Measurements from ENCODE around the gene FAM53B.

The FAM53B gene

DNA sequence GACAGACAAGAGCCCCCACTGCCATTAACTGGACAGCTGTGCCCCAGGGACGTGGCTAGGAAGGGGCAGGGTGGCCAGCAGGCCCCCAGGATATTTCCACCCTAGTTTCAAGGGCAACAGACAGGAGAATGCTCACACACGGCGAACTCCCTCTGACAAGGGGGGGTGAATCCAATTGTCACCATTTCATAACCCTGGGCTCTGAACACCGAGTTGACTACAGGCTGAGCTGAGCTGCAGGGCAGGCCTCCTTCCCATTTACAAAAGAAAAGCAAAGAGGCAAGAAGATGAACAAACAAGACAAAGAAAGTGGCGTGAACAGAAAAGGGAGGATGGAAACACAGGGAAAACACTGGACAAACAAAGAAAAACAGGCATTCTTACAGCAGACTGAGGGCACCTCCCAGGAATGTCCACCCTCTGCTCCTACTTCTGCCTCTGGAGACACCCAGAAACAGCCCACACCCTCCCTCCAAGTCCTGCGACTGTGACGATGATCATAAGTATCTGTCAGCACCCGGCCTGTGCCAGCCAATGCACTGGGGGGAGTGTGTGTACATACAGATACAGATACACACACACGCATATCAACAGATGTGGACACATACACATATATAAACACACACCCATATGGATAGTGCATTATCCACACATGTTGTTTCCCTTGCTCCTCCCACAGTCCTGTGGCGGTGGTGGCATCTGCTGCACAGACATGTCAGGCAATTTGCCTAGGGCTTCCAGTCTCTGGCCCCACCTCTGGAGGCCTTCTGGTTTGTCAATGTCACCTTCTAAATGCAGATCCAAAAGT, 66.2 kb downstream of the FAM53B start:
- no peak for DNase-seq

DNA sequence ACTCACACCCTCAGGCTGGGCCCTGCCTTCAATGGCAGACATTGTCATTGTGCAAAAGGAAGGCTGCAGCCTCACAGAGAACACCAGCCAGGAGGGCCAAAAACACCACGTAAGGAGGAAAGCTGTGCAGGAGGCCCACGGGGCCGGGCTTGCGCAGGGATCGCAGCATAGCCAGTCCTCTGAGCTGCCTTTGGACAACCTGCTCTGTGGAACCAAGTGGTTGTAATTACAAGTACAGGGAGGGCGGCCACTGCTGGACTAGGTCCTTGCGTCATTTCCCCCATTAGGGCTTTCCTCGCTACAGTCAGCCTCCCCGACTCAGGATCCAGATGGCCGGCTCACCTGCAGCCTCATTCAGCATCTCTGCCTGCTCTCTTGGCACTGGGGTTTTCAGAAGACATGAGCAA, 66.9 kb downstream of the FAM53B start:
- DNase-seq = no peak

GRCh38 chr10:124676416-124677062, 67.6 kb downstream of the FAM53B start:
- no peak for DNase-seq

GRCh38 chr10:124675824-124676223, 68.4 kb downstream of the FAM53B start:
- no peak for DNase-seq

GRCh38 chr10:124675261-124675660, 68.9 kb downstream of the FAM53B start:
- no peak for DNase-seq

GRCh38 chr10:124674768-124675222, 69.4 kb downstream of the FAM53B start:
- DNase-seq = no peak

DNA sequence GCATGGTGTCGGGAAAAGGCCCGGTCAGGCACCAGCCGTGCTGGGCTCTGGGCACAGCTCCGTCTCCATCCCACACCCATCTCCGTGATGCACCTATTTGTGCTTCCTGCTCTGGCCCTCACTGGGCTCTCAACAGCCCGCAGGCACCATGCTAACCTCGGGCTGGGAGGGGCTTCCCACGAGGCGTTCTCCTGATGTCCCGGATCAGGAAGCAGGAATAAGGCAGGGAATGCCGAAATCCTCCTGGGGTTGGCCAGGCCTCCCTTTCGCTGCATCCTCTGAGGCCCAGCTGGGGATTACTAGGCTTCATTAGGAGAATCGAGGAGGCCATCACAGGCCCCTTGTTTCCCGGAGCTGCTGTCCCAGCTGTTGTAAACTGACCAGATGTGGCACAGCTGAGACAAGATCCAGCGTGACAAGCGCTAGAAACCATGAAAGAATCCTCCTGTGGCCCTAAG, 72.0 kb downstream of the FAM53B start:
- DNase-seq = no peak

- no peak for DNase-seq
These were observed 72.6 kb downstream of the FAM53B start for GRCh38 chr10:124671486-124672075.

DNA sequence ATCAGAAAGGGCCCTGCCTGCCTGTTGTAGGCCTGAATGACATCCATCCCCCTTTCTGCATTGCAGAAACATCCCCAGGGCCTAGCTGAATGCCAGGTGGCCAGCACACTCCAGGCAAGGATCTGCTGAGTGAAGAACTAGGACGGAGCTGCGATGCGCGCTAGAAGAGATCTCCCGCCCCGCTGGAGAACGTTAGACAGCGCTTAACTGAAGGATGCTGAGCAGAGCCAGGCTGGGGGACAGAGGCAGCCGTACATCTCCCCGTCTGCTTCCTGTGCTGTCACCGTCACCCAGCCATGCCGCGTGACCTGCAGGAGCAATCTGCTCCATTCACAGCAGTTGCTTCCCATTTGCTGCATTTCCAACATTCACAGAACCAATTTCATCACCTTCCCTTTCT, 73.3 kb downstream of the FAM53B start:
- DNase-seq = no peak

- no peak for DNase-seq
These were observed 74.1 kb downstream of the FAM53B start for GRCh38 chr10:124669824-124670654.

DNA sequence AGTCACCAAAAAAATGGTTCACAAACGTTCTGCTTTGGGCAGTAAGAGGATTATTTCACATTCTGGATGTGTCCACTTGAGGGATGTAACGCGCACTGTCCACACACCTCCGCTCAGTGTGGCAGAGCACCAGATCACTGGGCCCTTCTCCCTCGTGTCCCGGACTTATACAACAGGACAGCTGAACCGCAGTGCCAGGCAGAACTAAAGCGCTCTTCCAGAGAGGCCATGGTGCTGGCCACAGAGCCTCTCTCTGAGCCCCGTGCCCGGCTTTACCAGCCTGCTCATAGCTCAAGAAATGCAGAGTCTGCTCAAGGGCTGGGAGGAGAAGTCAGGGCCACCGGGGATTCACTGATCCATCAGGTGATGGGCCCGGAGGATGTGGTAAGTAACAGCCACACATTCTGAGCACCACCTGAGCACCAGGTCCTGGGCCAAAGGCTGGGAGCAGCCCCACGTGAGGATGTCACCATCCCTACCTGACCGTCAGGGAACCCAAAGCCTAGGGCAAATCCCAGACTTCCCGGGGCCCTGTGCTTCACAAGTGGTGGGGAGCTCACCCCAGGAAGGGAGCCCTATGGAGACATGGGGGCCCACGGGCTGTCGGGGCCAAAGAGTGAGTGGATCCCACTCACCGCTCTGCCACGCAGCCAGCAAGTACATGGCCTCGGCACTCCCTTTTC, 74.9 kb downstream of the FAM53B start:
- DNase-seq = no peak

DNA sequence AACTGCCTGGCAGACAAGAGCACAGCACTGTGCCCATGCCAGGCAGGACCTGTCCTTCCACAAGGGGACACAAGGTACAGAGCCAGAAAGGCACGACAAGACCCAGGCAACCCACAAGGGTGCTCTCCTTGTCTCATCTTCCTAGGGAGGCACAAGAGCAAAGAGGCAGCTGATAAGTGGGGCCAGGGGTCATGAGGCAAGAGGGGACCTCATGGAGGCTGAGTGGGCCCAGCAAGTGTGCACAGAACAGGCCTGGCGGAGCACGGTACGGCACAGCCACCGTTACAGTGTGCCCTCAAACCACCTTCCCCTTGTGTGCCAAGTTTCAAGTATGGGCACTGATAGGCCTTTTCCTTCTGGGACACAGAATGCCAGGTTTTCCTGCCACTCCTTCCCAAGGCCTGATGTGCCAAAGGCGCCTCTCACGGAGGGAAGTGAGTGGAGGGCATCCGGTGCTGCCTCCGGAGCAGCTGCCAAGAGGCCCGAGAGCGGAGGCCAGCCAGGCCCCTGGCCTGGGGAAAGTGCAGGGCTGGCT, 75.6 kb downstream of the FAM53B start:
- DNase-seq = no peak

GRCh38 chr10:124667425-124668345, 76.5 kb downstream of the FAM53B start:
- no peak for DNase-seq

- no peak for DNase-seq
These were observed 77.7 kb downstream of the FAM53B start for GRCh38 chr10:124666494-124666893.

- DNase-seq = no peak
These were observed 78.2 kb downstream of the FAM53B start for GRCh38 chr10:124665980-124666379.

GRCh38 chr10:124665558-124665957, 78.6 kb downstream of the FAM53B start:
- DNase-seq = no peak

DNA sequence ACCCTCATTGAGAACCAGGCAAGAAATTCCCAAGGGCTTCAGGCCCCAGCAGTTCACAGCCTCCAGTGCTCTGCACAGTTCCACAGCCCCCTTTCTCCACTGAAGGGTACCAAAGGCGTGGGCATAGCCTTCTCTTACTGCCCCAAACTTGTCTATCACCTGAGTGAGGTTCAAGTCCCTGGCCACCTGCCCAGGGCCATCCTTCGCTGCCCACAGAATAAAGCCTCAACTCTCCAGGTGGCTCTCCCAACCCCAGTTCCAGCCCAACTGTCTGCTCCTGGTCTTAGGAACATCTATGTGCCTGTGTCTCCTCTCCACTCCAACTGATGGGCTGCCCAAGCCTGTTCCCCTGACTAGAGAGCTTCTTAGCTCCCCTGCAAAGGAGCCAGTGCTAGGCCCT, 79.1 kb downstream of the FAM53B start:
- no peak for DNase-seq

DNA sequence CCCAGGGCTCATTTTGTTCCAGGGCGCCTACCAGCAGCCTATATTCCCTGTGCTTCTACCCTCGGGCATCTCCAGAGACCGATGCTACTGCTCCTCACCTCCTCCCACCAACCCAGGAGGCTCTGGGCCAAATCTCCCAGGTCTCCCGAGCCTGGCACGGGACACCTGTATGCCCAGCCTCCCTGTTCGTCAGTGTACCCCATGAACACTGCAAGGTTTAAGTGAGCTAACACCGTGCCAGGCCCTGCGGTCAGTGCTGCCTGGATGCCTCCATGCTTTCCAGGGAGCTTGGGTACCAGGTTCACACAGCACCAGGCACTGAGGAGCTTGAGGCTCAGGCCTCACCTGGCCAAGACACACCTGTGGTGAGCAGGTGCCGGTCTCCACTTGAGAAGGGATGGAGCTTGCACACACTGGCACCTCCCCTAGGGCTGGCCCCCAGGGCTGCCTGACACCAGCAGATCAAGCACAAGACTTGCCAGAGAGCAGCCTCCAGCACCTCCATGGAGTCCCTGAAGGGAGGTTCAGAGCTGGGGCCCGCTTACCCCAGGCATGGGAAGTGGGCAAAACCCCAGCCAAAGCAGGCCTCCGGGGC, 80.3 kb downstream of the FAM53B start:
- no peak for DNase-seq

DNA sequence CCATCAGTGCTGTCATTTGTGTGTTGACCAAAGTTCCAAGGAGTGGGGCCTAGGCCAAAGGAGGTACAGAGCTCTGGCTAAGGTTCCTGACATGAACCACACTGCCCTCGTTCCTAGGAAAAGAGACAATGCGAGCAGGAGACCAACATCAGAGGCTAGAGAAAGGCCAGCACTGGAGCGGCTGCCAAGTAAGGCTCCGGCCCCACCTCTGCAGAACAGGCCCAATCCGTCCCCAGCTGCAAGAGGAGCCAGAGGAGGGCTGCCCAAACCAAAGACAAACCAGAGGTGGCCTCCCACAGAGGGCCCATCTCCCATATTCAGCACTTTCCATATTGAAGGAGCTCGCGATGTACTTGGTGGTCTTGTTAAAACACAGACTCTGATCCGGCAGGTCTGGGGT, 81.0 kb downstream of the FAM53B start:
- DNase-seq = no peak

- no peak for DNase-seq
These were observed 82.5 kb downstream of the FAM53B start for GRCh38 chr10:124661660-124662180.
